GM19372 (cell line): ENCODE data around the gene GAREM2.

Experiments
- ATAC-seq: cut with Tn5 transposase; IDR thresholded peaks from one replicate; pipeline ENCODE4 v1.9.1; 2021; ENCODE audit warnings: mild to moderate bottlenecking, low read depth, moderate library complexity; ENCODE audit not compliant: unreplicated experiment

The GAREM2 gene

DNA sequence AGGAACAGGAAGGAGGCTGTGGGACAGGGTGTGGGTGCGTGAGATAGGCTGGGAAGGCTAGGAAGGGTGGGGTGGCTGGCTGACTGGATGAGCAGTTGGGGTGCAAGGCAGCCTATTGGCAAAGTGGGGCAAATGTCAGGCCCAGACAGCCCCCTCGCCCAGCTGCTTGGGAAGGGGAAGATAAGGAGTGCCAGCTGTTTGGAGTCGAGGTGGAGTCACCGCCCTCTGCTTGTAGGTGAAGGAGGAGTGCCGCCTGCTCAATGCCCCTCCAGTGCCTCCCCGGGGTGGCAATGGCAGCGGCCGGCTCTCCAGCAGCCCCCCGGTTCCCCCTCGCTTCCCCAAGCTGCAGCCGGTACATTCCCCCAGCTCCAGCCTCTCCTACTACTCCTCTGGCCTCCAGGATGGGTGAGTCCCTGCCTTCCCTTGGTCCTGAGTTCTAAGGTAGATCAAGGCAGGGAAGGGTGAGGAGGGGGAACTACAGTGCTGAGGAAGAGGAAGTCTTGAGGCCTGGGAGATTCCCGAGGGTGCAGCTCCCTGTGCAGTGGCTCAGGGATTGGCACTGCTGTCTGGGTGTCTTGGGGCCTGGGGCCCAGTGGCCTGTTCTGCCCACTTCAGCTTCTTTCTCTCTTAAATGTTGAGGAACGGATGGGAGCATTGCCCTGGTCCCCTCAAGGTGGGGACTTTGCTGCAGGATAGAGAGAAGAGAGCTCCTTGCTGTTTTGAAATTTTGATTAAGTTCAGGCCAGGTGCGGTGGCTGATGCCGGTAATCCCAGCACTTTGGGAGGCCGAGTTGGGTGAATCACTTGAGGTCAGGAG is 13.3 kb downstream of the GAREM2 start:
- no peak for ATAC-seq

DNA sequence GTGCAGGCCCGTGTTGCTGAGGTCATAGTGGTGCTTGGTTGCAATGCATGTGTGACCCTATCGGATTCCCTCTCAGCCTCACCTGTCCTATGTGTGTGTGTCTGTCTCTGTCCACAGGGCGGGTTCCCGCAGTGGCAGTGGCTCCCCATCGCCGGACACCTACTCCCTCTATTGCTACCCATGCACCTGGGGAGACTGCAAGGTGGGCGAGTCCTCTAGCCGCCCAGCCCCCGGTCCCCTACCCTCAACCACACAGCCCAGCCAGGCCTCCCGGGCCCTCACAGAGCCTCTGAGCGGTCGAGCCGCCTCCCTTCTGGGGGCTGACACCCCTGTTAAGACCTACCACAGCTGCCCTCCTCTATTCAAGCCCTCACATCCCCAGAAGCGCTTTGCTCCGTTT is 14.2 kb downstream of the GAREM2 start:
- ATAC-seq: no peak

GRCh38 chr2:26187537-26188104 is 14.7 kb downstream of the GAREM2 start:
- no peak for ATAC-seq

- ATAC-seq: no peak
Observed at GRCh38 chr2:26189123-26189522, 16.2 kb downstream of the GAREM2 start.

- ATAC-seq: no peak
Observed at GRCh38 chr2:26189751-26190150, 16.9 kb downstream of the GAREM2 start.

DNA sequence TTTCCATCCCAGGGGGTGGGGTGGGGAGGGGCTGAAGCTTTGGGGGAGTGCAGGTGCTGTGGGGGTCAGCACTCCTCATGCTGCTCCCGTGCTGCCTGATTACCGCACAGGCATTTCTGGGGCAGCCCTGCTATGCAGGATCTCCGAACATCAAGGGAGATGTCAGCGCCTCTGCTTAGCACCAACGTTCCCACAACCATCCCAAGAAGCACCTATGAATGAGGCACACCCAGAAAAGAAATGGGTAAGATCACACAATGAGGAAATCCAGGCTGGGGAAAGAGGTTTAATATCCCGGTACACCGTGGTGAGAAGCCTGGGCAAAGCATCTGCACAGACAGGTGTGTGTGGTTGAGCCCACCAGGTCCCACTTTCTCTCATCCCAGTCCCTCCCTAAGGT is 17.5 kb downstream of the GAREM2 start:
- ATAC-seq: no peak

DNA sequence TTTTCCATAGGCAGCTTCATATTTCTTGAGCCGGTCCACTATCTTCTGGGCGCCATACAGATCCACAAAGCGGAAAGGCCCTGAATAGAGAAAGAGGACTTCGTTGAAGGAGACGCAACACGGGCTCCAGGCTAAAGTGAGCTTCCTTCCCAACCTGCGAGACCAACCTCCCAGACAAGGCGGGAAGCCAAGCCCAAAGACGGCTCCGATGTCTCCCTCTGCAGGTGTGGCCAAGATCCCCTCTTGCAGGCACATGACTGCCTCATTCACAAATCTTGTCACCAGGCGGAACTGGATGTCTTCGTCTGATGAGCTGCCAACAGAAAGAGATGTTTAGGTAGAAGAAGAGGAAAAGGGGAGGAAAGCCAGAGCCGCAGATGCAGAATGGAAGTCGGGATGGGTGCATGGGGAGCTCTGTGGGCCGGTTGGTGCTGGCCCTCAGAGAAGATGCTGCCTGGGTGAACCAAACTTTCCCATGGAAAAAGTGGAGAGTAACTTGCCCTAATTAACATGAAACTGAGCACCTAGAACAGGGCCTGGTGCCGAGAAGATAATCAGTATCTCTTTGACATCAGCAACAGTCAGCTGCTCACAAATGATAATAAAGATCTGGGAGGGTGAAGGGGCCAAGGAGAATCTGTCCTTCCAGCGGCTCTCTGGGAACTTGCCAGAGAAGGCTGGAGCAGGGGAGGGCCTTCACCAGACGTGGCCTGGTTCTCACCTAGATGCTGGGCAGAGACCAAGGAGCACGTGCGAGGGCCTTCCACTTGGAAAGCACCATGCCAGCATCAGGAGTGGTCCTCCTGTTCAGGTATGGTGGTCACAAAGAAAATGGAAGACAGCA is 18.6 kb downstream of the GAREM2 start:
- no peak for ATAC-seq

GRCh38 chr2:26193578-26194231 is 20.8 kb downstream of the GAREM2 start:
- ATAC-seq: no peak

DNA sequence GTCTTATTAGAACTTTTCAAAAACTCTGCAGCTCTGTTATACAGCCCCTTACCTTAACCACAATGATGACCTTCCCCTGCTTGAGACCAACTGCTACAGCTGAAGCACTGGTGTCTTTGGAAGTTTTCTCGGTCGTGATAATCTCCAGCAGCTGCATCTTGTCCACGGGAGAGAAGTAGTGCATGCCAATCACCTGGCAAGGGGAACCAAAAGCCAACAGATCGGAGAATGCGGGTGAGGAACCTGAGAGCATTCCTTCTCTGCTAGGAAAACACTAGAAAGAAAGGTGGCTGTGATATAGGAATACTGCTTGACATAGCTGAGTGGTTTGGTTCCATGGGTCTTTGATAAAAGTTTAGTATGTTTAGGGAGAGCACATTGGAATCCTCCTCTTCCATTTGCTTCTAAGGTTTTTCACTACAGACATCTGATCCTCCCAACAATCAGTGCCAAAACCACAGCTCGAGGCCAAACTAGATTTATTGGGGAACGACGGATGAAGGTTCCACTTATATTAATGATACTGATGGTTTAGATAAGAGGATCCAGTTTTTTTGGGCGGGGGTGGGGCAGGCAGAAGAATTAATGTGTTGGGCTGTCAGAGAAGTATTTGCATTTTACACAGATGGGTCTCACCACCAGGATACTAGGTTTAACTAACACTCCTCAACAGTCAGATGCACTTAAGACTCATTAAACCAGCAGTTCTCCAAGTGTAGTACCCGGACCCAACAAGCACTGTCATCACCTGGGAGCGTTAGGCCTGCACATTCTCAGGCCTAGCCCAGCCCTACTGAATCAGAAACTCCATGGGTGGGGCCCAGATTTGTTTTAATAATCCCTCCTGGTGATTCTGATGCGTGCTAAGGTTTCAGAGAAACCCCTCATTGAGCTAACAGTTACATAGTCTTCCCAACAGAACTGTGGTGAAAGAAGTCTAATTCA is 22.4 kb downstream of the GAREM2 start:
- no peak for ATAC-seq

- ATAC-seq: no peak
Observed at GRCh38 chr2:26196683-26197418, 24.0 kb downstream of the GAREM2 start.

DNA sequence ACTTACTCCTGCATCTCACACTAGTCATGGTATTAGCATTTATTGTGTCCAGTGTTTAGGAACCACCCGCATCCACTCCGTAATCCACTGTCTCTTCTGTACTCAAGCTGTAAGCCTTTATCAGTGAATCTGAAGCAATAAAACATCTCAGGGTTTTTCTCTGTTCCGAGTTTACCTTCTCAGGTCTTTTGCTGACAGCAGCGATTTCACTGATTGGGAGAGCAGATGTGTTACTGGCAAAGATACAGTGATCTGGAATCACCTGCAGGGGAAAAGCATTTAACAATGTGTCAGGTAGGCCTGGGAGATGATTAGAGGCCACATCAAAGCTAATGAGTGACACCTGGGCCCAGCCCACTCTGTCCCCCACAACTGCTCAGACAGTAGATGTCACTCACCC is 24.6 kb downstream of the GAREM2 start:
- ATAC-seq: no peak

DNA sequence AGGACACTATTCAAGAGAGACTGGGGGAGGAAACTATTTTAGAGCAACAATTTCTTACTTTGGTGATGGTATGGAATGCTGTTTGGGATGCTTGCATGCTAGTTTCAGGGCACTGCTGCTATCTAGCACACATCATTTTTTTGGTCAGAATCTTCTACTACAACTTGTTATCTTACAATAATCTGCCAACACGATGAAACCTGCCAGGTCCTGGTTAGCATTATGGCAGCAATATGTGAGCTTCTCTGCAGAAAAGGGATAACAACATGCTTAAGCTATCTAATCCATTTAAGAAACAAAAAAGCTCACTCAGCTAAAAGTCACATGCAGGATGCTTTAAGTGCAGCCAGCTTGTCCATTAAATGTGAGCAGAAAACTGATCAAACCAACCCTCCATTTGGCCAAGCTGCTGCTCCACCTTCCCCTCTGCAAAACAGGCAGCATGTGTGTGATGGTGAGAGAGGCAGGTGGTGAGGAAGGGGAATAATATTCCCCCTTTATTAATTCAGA is 30.1 kb downstream of the GAREM2 start:
- ATAC-seq: no peak

DNA sequence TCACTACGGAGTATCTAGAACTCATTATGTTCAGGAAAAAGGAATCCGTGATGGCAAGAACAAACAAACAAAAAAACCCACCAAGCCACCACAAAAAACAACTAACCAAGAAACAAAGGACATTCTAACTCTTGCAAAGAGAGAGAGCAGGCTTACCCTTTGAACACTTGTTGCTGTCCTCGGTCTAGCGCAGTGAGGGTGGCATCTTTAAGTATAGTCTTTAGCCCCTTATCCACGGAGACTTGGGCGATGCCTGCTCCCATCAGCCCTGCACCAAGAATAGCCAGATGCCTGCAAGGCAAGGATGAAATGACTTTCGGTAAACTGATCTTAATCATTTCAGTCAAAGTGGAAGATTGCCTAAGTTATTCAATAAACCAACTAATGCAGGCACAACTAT is 31.0 kb downstream of the GAREM2 start:
- ATAC-seq: no peak

DNA sequence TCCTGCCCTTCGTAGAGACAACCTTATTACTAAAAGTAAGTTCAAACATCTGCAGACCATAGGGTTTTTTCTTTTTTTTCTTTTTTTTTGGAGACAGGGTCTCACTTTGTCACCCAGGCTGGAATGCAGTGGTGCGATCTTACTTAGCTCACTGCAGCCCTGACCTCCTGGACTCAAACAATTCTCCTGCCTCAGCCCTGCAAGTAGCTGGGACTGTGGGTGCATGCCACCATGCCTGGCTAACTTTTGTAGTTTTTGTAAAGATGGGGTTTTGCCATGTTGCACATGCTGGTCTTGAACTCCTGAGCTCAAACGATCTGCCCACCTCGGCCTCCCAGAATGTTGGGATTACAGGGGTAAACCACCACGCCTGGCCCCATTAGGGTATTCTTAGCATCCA is 39.1 kb downstream of the GAREM2 start:
- no peak for ATAC-seq

- ATAC-seq: no peak
Observed at GRCh38 chr2:26214759-26215158, 41.9 kb downstream of the GAREM2 start.

- ATAC-seq: no peak
Observed at GRCh38 chr2:26215833-26216232, 42.9 kb downstream of the GAREM2 start.

GRCh38 chr2:26216587-26216986 is 43.7 kb downstream of the GAREM2 start:
- no peak for ATAC-seq

DNA sequence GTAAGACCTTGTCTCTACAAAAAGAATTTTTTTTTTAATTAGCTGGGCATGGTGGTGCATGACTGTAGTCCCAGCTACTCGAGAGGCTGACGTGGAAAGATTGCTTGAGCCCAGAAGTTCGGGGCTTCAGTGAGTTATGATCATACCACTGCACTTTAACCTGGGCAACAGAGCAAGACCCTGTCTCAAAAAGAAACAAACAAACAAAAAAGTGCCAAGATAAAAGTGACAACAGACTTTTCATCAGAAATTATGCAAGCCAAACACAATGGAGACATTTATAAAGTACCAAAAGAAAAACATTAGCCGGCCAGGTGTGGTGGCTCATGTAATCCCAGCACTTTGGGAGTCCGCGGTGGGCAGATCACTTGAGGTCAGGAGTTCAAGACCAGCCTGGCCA is 44.8 kb downstream of the GAREM2 start:
- ATAC-seq: no peak

DNA sequence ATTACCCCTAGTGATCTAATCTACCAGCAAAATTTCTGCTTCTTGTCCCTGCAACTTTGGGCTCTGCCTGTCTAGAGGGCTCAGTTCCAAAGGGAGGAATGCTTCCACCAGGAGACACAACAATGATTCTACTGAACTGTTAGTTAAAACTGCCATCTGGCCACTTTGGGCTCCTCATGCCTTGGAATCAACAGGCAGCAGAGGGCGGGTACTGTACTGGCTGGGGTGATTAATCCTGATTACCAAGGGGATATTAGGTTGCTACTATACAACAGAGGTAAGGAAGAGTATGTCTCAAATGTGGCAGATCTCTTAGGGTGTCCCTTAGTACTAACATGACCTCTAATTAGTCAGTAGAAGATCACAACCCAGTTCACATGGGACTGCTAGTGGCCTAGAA is 50.1 kb downstream of the GAREM2 start:
- ATAC-seq: no peak
